ENCODE data around the gene OR1F1.
"Not testable (repeated sequence)": the region's sequence is repeated elsewhere in the genome, so short reads cannot be mapped to it uniquely, and the experiment has no call there.

OR1F1 gene

GRCh38 chr16:3198334-3199072, 10.5 kb downstream of the OR1F1 start:
- no peak for DNase-seq (ENCODE audit: low read depth)

GRCh38 chr16:3202903-3203539, 15.0 kb downstream of the OR1F1 start:
- no peak for DNase-seq (ENCODE audit: low read depth)

GRCh38 chr16:3205939-3206338, 17.9 kb downstream of the OR1F1 start:
- not testable (repeated sequence) for DNase-seq (ENCODE audit: low read depth)

DNA sequence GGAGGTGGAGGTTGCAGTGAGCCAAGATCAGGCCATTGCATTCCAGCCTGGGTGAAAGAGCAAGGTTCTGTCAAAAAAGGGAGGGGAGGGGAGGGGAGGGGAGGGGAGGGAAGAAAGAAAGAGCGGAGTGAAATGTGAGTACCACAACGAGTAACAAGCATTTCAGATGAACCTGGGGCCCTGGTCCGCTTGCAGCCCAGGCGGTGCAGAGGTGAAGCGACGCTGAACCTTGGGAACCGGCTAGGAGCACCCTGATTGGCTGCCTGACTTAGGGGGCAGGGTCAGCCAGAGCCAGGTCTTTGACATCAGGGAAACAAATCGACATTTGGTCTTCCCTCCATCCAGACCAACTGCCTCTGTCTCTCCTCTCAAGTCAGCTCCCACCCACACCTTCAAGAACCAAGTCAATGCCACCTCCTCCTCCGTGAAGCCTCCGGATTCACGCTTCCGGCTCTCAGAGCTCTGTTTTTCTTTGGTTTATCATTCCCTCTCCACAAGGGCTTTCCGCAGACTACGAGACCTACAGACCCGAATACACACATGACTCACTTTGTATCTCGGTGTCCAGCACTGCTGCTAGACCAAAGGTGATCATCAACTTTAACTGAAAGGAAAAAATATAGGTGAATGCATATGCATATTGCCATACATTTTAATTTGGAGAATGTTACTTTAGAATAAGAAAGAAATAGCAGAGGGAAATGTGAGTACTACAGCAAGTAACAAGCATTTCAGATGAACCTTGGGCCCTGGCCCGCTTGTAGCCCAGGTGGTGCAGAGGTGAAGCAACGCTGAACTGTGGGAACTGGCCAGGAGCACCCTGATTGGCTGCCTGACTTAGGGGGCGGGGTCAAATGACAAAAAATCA, 19.3 kb downstream of the OR1F1 start:
- DNase-seq (ENCODE audit: low read depth): no peak

DNA sequence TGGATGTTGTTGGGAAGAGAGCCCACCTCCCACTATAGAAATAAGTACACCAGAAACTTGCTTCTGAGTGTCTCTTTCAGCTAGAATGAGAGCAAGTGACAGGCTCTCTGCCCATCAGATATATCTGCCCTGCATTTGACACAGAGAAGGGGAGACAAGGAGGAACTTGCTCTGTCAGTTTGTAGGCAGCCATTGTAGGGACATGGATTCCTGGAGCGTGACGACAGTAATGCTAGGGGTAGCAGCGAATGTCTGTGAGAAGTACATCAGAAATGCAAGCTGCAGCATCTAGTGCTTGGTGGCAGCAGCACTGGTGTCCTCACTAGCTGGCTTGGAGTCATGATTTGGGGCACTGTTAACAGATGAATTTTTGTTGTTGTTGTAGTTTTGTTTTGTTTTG, 24.0 kb downstream of the OR1F1 start:
- DNase-seq (ENCODE audit: low read depth): no peak

DNA sequence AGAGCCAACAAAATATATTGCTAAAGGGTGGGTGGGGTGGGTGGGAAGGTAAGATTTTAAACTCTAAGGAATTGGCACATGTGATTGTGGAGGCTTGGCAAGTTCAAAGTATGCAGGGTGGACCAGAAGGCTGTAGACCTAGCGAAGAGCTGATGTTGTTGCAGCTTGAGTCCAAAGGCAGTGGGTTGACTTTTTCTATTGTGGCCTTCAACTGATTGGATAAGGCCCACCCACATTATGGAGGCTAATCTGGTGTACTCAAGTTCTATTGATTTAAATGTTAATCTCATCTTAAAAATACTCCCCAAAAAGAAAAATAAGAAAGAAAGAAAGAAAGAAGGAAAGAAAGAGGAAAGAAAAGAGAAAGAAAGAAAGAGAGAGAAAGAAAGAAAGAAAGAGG, 24.6 kb downstream of the OR1F1 start:
- DNase-seq (ENCODE audit: low read depth): no peak

GRCh38 chr16:3214904-3215600, 27.0 kb downstream of the OR1F1 start:
- no peak for DNase-seq (ENCODE audit: low read depth)

- no peak for DNase-seq (ENCODE audit: low read depth)
Measured at GRCh38 chr16:3215601-3216262, 27.7 kb downstream of the OR1F1 start.

DNA sequence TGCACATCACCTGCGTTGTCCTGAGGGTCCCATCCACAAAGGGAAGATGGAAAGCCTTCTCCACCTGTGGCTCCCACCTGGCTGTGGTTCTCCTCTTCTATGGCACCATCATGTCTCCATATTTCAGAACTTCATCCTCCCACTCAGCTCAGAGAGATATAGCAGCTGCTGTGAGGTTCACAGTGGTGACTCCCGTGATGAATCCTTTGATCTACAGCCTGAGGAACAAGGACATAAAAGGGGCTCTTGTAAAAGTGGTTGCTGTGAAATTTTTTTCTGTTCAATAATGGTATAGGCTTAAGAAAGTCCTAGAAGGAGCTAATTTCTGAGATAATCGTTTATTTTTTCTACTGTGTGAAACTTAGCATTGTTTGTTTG, 28.2 kb downstream of the OR1F1 start:
- DNase-seq (ENCODE audit: low read depth): no peak

GRCh38 chr16:3220839-3221238, 32.8 kb downstream of the OR1F1 start:
- no peak for DNase-seq (ENCODE audit: low read depth)

DNA sequence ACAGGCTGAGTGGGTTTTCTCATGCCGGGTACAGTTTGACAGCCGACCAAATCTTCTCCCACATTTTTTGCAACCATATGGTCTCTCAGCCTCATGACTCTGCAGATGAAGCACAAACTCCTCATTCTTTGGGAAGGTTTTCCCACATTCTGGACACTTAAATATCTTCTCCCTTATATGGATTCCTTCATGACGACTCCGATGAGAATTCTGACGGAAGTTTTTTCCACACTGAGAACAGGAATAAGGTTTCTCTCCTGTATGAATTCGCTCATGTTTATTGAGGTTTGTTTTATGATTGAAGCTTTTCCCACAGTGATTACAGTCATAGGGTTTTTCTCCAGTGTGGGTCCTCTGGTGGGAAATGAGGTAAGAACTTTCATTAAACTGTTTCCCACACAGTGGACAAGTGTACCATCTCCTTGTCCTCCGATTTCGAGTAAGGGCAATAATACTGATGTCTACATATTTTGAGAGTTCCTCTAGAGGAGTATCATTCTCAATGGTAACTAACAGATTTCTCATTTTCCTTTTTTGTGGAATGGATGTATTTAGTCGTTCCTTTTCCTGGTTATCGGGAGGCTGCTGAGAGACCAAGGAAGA, 36.0 kb downstream of the OR1F1 start:
- no peak for DNase-seq (ENCODE audit: low read depth)

- DNase-seq (ENCODE audit: low read depth): no peak
Measured at GRCh38 chr16:3234543-3234856, 46.5 kb downstream of the OR1F1 start.

DNA sequence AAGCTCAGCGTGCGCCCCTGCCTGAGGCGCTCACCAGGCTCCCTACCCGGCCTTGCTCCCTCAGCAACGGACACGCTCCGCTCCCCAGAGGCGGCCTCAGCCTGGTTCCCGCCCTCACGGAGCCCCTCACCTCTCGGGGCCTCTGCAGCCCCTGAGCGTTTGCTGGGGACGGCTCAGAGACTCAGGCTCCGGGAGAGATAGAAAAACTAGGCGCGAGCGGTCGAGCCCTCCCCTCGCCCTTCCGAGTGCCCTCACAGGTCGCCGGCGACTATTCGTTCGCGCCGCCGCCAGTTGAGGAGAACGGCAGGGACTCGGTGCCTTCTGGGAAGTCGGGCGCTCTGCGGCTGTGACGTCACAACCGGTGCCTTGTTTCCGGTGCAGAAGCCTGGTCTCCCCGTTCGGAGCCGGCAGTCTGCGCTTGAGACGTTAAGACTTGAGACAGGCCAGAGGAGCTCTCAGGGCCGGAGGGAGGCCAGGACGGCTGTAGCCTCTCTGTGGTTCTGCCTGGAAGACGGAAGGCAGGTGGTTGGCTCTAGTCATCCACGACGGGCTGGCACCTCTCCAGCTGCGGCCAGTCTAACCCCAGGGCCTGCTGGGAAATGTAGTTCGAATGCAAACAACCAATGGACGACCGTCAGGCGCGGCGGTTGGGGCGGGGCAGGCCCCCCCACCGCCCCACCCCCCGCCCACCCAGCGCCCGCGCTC, 47.0 kb downstream of the OR1F1 start, which contains the start of gene ZNF200:
Gene ZNF200, minus strand, starts transcription at position 302 of the 705 bp plus-strand sequence. CDS start 1,403 bp downstream, outside the sequence.
- peak; percentile 87 for DNase-seq (ENCODE audit: low read depth)

DNA sequence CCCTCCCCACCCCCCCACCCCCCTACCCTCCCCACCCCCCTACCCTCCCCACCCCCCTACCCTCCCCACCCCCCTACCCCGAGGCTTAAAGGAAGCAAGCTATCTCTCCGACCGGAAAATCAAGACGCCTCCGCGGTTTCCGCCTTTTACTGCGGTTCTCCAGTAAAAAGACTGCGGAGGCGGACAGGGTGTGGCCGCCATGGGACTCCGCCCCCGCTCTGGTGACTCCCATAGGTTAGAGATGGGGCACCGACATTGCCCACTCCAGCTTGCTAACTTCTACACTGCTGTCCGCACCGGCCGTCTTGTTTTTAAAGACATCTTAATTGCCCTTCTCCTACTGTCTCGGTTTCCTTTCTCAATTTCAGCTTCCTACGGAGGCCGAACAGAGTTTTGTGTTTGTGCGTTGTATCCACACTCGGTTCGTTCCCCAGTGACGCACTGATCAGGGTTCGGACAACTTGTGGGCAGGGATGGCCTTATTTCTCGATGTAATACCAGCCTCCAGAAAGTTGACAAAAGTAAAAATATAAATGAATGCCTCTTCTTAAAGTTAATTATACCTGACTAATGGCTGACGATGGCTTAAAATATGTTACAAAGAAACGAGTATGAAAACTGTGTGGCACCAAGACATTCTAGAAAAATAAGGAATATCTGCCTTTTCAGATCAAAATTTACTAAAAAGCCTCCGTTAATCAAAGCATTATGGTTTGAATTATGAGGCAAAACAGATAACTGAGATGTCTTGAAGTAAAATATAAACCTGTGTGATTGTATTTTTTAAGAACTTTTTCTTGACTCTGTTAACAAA, 48.1 kb downstream of the OR1F1 start:
- DNase-seq (ENCODE audit: low read depth): no peak

GRCh38 chr16:3241761-3242160, 53.8 kb downstream of the OR1F1 start:
- no peak for DNase-seq (ENCODE audit: low read depth)

- DNase-seq (ENCODE audit: low read depth): no peak
Measured at GRCh38 chr16:3242709-3243108, 54.7 kb downstream of the OR1F1 start.

DNA sequence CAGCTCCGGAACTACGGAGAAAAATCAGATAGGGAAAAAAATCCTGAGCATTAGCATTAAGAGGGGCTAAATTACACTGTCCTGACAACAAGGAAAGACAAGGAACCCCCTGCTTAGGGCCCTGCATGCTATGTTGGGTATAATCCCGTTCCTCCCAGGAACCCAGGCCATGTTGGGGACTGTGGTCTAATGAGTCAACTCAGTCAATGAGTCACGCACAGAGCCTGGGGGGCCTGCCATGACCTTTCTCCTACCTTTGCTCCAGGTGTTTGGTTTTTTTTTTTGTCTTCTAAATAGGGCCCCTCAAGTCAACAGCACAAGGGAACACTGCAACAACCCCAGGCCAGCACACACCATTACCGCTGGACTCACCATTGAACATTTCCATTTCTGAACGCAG, 55.9 kb downstream of the OR1F1 start:
- no peak for DNase-seq (ENCODE audit: low read depth)

- DNase-seq (ENCODE audit: low read depth): no peak
Measured at GRCh38 chr16:3246002-3246401, 58.0 kb downstream of the OR1F1 start.

- DNase-seq (ENCODE audit: low read depth): no peak
Measured at GRCh38 chr16:3246876-3247275, 58.9 kb downstream of the OR1F1 start.

DNA sequence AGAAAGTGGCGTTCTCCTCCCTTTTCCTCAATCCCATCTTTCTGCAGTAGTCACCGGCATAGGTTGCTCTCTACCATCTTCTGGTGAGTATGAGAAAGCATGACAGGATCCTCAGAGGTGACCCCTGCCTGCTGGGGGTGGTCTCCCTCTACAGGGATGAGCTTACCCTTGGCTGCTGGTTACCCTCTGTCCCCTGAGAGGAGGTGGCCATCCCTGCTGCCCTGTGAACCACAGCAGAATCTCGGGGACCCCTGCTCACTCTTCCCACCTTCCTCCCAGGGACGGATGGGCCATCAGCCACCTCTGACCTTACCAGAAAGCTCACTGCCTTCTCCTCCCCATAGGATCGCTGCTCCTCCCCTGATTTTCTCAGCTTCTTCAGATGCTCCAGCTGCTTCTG, 60.6 kb downstream of the OR1F1 start:
- no peak for DNase-seq (ENCODE audit: low read depth)

Data from activated gamma-delta T cell treated with anti-CD3 and anti-CD28 coated beads, Interleukin-2, amount 50 U/mL, for 16 hours (primary cell).